LNCAP (cell line): ENCODE data around the gene SRRM4.
A peak's percentile ranks its signal among the peaks of the same experiment; 100 is the strongest.

ENCODE experiments used
- CTCF ChIP-seq: fragments of 450-650 bp; IDR thresholded peaks from 2 replicates; pipeline ENCODE4 v1.5.1; 2017; ENCODE audit warnings: mild to moderate bottlenecking

Gene SRRM4

DNA sequence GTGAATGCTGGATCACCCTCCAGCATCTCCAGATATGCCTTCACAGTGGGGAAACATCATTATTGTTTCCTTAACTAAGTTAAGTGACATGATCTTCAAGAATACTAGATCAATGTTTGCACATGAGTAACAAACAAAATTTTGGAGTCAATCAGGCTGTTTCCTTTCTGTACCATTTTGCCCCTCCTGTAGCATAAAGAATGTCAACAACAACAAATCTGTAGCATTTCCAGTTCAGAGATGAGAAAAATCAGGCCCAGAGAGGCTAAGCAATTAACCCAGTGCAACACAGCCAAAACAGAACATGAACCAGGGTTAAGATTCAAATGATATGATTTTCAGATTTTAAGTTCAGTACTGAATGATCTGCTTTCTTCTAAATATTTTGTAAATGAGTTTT, 31.7 kb downstream of the SRRM4 start:
- TF ChIP-seq CTCF = no peak

DNA sequence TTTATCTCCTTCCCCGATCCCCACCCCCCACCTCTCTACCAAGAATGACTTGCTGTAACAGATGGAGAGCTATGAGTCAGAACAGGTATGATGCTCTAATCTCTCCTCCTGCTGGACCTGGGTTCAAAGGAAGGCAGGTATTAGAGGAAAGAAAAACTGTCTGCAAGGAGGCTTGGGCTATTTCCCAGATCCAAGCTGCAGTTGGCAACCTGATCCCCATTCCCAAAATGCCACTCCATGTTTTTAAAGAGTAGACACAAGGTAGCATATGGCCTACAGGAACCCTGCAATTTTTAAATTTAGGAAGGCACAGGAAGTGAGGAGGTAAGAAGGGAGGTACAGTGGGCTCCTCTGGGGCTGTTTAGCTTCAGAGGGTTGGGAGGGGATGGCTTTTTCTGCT, 33.0 kb downstream of the SRRM4 start:
- TF ChIP-seq CTCF = no peak

GRCh38 chr12:119016715-119017114, 35.4 kb downstream of the SRRM4 start:
- TF ChIP-seq CTCF = no peak

GRCh38 chr12:119019166-119019565, 37.8 kb downstream of the SRRM4 start:
- TF ChIP-seq CTCF = no peak

- peak; percentile 55 for TF ChIP-seq CTCF
Measured at GRCh38 chr12:119020406-119021360, 39.3 kb downstream of the SRRM4 start.

- no peak for TF ChIP-seq CTCF
Measured at GRCh38 chr12:119024356-119024755, 43.0 kb downstream of the SRRM4 start.

- TF ChIP-seq CTCF = no peak
Measured at GRCh38 chr12:119025786-119026185, 44.4 kb downstream of the SRRM4 start.
